ENCODE results near the gene AGPAT2.

DNA sequence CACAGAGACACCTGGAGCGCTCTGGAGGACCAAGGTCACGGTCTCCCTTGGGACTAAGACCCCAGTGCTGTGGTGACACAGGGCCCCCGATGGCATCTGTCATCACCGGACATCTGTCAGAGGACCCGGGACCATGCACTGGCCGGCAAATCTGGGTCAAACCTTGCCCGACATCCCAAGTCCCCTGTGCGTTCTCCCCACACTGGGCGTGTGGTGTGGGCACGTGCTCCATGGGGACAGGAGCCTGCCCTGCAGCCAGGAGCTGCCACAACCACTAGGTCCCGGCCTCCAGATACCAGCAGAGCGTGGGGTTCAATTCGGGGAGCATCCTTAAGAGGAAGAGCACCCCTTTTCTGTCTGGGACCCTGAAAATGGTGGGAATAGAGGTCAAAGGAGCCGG, 3.5 kb downstream of the AGPAT2 start:
- TF ChIP-seq, protein P1, sequence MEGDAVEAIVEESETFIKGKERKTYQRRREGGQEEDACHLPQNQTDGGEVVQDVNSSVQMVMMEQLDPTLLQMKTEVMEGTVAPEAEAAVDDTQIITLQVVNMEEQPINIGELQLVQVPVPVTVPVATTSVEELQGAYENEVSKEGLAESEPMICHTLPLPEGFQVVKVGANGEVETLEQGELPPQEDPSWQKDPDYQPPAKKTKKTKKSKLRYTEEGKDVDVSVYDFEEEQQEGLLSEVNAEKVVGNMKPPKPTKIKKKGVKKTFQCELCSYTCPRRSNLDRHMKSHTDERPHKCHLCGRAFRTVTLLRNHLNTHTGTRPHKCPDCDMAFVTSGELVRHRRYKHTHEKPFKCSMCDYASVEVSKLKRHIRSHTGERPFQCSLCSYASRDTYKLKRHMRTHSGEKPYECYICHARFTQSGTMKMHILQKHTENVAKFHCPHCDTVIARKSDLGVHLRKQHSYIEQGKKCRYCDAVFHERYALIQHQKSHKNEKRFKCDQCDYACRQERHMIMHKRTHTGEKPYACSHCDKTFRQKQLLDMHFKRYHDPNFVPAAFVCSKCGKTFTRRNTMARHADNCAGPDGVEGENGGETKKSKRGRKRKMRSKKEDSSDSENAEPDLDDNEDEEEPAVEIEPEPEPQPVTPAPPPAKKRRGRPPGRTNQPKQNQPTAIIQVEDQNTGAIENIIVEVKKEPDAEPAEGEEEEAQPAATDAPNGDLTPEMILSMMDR (IDR thresholded peaks at IDR 0.05; ENCODE audit: borderline replicate concordance, extremely low read depth, low read length, poor library complexity, severe bottlenecking), result no peak
- no peak for TF ChIP-seq EZH2 (IDR thresholded peaks at IDR 0.05; ENCODE audit: borderline replicate concordance, low read depth, low read length, severe bottlenecking)

All from DND-41 (cell line).